Measurements from ENCODE around the gene POP5. TPM values are rescaled to one million over a fixed set of nuclear protein-coding genes. Genes with fewer than 3 reads are reported as not detected.

POP5 gene
- total RNA-seq, 1 experiment from 2014 or later: 29.9 TPM

DNA sequence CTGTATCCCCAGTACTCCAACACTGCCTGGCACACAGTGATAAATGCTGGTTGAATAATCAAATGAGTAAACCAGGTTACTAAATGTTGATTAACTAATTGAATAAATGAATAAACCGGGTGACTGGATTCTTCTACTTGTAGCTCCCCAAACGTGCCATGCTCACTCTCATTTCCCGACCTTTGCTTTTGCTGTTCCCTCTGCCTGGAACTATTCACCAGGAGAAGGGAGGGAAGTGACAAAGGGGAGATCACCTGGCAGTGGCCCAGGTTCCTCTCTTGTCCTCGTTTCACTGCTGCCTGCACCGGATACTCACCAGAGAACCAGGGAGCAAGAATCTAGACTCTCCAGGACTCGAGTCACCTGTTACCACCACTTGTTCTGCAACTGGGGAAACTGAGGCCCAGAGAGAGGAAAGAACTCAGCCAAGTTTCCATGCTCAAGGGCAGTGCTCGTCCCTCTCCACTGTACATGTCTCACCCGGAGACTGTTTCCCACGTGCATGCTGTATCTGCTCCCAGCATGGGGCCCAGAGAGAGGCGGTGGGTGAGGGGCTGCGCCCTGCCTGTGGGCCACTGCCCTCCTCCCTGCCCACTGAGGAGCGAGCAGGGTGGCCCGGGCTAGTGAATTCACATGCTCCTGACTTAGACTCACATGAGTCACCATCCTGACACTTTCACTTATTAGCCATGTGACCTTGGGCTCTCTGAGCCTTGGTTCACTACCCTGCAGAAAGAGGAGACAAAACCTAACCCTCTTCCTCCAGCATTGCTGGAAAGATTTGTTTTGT, 17.7 kb upstream of the POP5 start:
- Mint-ChIP-seq H3K4me1 (ENCODE audit: insufficient read depth, unreplicated experiment) (no peaks in the 10 kb centered on the region), H3K27ac (ENCODE audit: low read depth, unreplicated experiment) (no peak overlapping the region), H3K4me3 (ENCODE audit: unreplicated experiment) (no peak overlapping the region), H3K36me3 (ENCODE audit: insufficient read depth, unreplicated experiment) (no peaks in the 10 kb centered on the region), H3K27me3 (ENCODE audit: insufficient read depth, unreplicated experiment) (peaks cover 11% of the 10 kb centered on the region), H3K9me3 (ENCODE audit: unreplicated experiment) (no peaks in the 10 kb centered on the region)
- no TSS peak for BruUV-seq (replicated peaks)
- no peak for TF ChIP-seq CTCF (IDR thresholded peaks at IDR 0.05; ENCODE audit: unreplicated experiment)
- DNase-seq (ENCODE audit: unreplicated experiment): peak; percentile 61
- ChIA-PET POLR2A (no interaction called here), CTCF (interaction anchor here (1.0 to 1.2 kb wide), 3 partner anchors 50 to 412 kb away, joined by 3 to 4 read pairs (median 4); no protein-coding TSS in a partner anchor)
- intact Hi-C loops (cut with micrococcal nuclease): loop anchor here (5.0 kb wide), 1 partner anchor 38 kb away; no protein-coding TSS in a partner anchor

DNA sequence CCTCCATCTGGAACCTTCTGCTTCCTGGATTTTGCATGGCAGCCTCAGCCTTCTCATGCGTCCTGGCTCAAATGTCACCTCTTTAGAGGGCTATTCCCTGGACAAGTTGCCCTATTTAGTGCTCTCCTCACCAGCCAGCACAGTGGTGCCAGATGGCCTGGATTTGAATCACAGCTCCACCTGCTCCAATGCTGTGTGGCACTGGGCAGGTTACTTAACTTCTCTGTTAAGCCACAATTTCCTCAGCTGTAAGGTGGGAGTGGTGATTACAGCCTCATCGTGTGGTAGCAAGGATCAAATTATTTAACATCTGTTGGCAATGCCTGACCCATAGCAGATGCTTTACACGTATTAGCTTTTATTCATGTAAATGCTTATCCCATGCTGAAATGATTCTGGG, 16.7 kb upstream of the POP5 start:
- Mint-ChIP-seq H3K9me3 (ENCODE audit: unreplicated experiment) (no peaks in the 10 kb centered on the region), H3K4me1 (ENCODE audit: insufficient read depth, unreplicated experiment) (no peaks in the 10 kb centered on the region), H3K36me3 (ENCODE audit: insufficient read depth, unreplicated experiment) (no peaks in the 10 kb centered on the region), H3K27ac (ENCODE audit: low read depth, unreplicated experiment) (no peak overlapping the region), H3K4me3 (ENCODE audit: unreplicated experiment) (no peak overlapping the region), H3K27me3 (ENCODE audit: insufficient read depth, unreplicated experiment) (peaks cover 11% of the 10 kb centered on the region)
- DNase-seq (ENCODE audit: unreplicated experiment): no peak
- ChIA-PET POLR2A (no interaction called here), CTCF (interaction anchor here (0.5 to 1.2 kb wide), 3 partner anchors 51 to 1713 kb away, joined by 3 to 4 read pairs (median 4); no protein-coding TSS in a partner anchor)
- no TSS peak for BruUV-seq (replicated peaks)
- intact Hi-C loops (cut with micrococcal nuclease): loop anchor here (5.0 kb wide), 1 partner anchor 39 kb away; no protein-coding TSS in a partner anchor
- TF ChIP-seq CTCF (IDR thresholded peaks at IDR 0.05; ENCODE audit: unreplicated experiment): no peak

- Mint-ChIP-seq H3K4me1 (ENCODE audit: insufficient read depth, unreplicated experiment) (no peaks in the 10 kb centered on the region), H3K36me3 (ENCODE audit: insufficient read depth, unreplicated experiment) (no peaks in the 10 kb centered on the region), H3K27me3 (ENCODE audit: insufficient read depth, unreplicated experiment) (peaks cover 11% of the 10 kb centered on the region), H3K9me3 (ENCODE audit: unreplicated experiment) (no peaks in the 10 kb centered on the region), H3K27ac (ENCODE audit: low read depth, unreplicated experiment) (no peak overlapping the region), H3K4me3 (ENCODE audit: unreplicated experiment) (no peak overlapping the region)
- intact Hi-C loops (cut with micrococcal nuclease): loop anchor here (5.0 kb wide), 1 partner anchor 40 kb away; no protein-coding TSS in a partner anchor
- DNase-seq (ENCODE audit: unreplicated experiment): no peak
- BruUV-seq (replicated peaks): no TSS peak
- ChIA-PET POLR2A (no interaction called here), CTCF (interaction anchor here (0.6 kb wide), 1 partner anchor 158 kb away, joined by 4 read pairs; no protein-coding TSS in a partner anchor)
- TF ChIP-seq CTCF (IDR thresholded peaks at IDR 0.05; ENCODE audit: unreplicated experiment): no peak
Measured at GRCh38 chr12:120596901-120597300, 15.7 kb upstream of the POP5 start.

DNA sequence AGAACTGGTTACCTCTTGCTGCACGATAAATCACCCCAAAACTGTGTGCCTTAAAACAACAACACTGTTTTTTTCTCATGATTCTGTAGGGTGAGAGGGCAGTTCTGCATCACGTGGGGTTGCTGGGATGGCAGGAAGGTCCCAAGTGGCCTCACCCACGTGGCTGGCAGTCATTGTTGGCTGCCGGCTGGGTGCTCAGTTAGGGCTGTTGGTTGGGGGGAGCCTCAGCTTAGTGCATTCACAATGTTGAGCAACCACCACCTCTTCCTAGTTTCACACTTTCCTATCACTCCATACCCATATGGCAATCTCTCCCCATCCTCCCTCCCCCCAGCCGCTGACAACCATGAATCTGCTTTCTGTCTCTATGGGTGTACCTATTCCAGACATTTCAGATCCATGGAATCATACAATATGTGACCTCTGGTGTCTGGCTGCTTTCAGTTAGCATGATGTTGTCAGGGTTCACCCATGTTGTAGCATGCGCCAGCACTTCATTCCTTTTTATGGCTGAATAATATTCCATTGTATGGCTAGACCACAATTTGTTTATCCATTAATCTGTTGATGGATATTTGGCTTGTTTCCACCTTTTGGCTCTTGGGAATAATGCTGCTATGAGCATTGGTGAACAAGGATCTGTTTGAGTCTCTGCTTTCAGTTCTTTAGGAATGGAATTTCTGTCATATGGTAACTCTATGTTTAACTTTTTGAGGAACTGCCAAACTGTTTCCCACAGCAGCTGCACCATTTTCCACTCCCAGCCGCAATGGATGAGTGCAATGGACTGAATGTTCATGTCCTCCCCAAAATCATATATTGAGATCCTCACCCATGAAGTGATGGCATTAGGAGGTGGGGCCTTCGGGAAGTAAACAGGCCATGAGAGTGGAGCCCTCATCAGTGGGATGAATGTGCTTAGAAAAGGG, 11.2 kb upstream of the POP5 start:
- no peaks in the 10 kb centered on the region for H3K36me3 Mint-ChIP-seq (ENCODE audit: insufficient read depth, unreplicated experiment)
- ChIA-PET CTCF (interaction anchor here (1.0 to 1.8 kb wide), 3 partner anchors 9 to 57 kb away, joined by 3 to 6 read pairs (median 5); no protein-coding TSS in a partner anchor), POLR2A (interaction anchor here (0.8 kb wide), 1 partner anchor 11 kb away, joined by 4 read pairs; the partner anchor contains the start of gene POP5)
- intact Hi-C loops (cut with micrococcal nuclease): no loop called here
- peaks cover 3% of the 10 kb centered on the region for H3K27me3 Mint-ChIP-seq (ENCODE audit: insufficient read depth, unreplicated experiment)
- no peak overlapping the region for H3K4me3 Mint-ChIP-seq (ENCODE audit: unreplicated experiment)
- DNase-seq (ENCODE audit: unreplicated experiment): no peak
- no peak overlapping the region for H3K27ac Mint-ChIP-seq (ENCODE audit: low read depth, unreplicated experiment)
- H3K9me3 Mint-ChIP-seq (ENCODE audit: unreplicated experiment): no peaks in the 10 kb centered on the region
- H3K4me1 Mint-ChIP-seq (ENCODE audit: insufficient read depth, unreplicated experiment): no peaks in the 10 kb centered on the region
- TF ChIP-seq CTCF (IDR thresholded peaks at IDR 0.05; ENCODE audit: unreplicated experiment): no peak
- BruUV-seq (replicated peaks): no TSS peak

Data from MCF 10A (cell line).